GM21723 (cell line): Measurements from ENCODE around the gene TOMM7.
A peak's percentile ranks its signal among the peaks of the same experiment; 100 is the strongest.

ENCODE experiments used
- ATAC-seq: cut with Tn5 transposase; IDR thresholded peaks from one replicate; pipeline ENCODE4 v1.9.1; 2021; ENCODE audit warnings: mild to moderate bottlenecking, moderate library complexity; ENCODE audit not compliant: unreplicated experiment

Gene TOMM7

GRCh38 chr7:22822486-22823141, at the start of gene TOMM7:
TSS of gene TOMM7 (minus strand) at chr7:22822849. CDS start at chr7:22822779, 70 bp downstream.
- ATAC-seq = peak; percentile 90

- ATAC-seq = peak; percentile 98
Observed at GRCh38 chr7:22872096-22872807, 49.6 kb upstream of the TOMM7 start.

- peak; percentile 12 for ATAC-seq
Observed at GRCh38 chr7:22871661-22872060, 49.0 kb upstream of the TOMM7 start.

GRCh38 chr7:22868509-22868908, 45.9 kb upstream of the TOMM7 start:
- ATAC-seq = no peak

- no peak for ATAC-seq
Observed at GRCh38 chr7:22867589-22867988, 44.9 kb upstream of the TOMM7 start.

GRCh38 chr7:22867003-22867402, 44.4 kb upstream of the TOMM7 start:
- no peak for ATAC-seq

- no peak for ATAC-seq
Observed at GRCh38 chr7:22865602-22865960, 42.9 kb upstream of the TOMM7 start.

GRCh38 chr7:22864855-22865601, 42.4 kb upstream of the TOMM7 start:
- no peak for ATAC-seq

- no peak for ATAC-seq
Observed at GRCh38 chr7:22864301-22864700, 41.7 kb upstream of the TOMM7 start.

GRCh38 chr7:22863156-22863899, 40.7 kb upstream of the TOMM7 start:
- ATAC-seq = no peak

GRCh38 chr7:22861576-22861975, 38.9 kb upstream of the TOMM7 start:
- no peak for ATAC-seq

GRCh38 chr7:22860784-22861482, 38.3 kb upstream of the TOMM7 start:
- no peak for ATAC-seq

- no peak for ATAC-seq
Observed at GRCh38 chr7:22860337-22860736, 37.7 kb upstream of the TOMM7 start.

GRCh38 chr7:22859641-22860290, 37.1 kb upstream of the TOMM7 start:
- ATAC-seq = no peak

- no peak for ATAC-seq
Observed at GRCh38 chr7:22858640-22859561, 36.3 kb upstream of the TOMM7 start.

- no peak for ATAC-seq
Observed at GRCh38 chr7:22858274-22858639, 35.6 kb upstream of the TOMM7 start.

- ATAC-seq = no peak
Observed at GRCh38 chr7:22856416-22856815, 33.8 kb upstream of the TOMM7 start.

GRCh38 chr7:22855049-22855392, 32.4 kb upstream of the TOMM7 start:
- peak; percentile 14 for ATAC-seq
